ENCODE data around the gene SH2D5. TPM values are rescaled to one million over a fixed set of nuclear protein-coding genes. Genes with fewer than 3 reads are reported as not detected.

SH2D5 gene
- polyA plus RNA-seq, 1 experiment, result 4.9 TPM

GRCh38 chr1:20701847-20702246 lies 30.7 kb downstream of the SH2D5 start:
- H3K27ac ChIP-seq (ENCODE audit: low read depth, low read length), result no peak overlapping the region
- peaks cover 4% of the 10 kb centered on the region; the same call in 1 of the 2 replicates for H3K9me3 ChIP-seq (ENCODE audit: control insufficient read depth, insufficient read depth, low read length)
- no peak for DNase-seq (ENCODE audit: low read depth, low spot score)
- POLR2A ChIA-PET, result interaction anchor here (1.1 kb wide), 1 partner anchor 85 kb away, joined by 3 read pairs; no protein-coding TSS in a partner anchor
- TF ChIP-seq, protein P1, sequence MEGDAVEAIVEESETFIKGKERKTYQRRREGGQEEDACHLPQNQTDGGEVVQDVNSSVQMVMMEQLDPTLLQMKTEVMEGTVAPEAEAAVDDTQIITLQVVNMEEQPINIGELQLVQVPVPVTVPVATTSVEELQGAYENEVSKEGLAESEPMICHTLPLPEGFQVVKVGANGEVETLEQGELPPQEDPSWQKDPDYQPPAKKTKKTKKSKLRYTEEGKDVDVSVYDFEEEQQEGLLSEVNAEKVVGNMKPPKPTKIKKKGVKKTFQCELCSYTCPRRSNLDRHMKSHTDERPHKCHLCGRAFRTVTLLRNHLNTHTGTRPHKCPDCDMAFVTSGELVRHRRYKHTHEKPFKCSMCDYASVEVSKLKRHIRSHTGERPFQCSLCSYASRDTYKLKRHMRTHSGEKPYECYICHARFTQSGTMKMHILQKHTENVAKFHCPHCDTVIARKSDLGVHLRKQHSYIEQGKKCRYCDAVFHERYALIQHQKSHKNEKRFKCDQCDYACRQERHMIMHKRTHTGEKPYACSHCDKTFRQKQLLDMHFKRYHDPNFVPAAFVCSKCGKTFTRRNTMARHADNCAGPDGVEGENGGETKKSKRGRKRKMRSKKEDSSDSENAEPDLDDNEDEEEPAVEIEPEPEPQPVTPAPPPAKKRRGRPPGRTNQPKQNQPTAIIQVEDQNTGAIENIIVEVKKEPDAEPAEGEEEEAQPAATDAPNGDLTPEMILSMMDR (IDR thresholded peaks at IDR 0.05; ENCODE audit: low read depth, low read length), result no peak
- no peaks in the 10 kb centered on the region for H3K27me3 ChIP-seq (ENCODE audit: control insufficient read depth, insufficient read depth, low read length)
- no peak overlapping the region for H3K4me3 ChIP-seq (ENCODE audit: low read depth, low read length)
- CTCF ChIA-PET, result interaction anchor here (0.6 to 1.7 kb wide), 2 partner anchors 87 to 493 kb away, joined by 7 to 8 read pairs; no protein-coding TSS in a partner anchor

- Histone ChIP-seq H3K27me3 (ENCODE audit: control insufficient read depth, insufficient read depth, low read length) (no peaks in the 10 kb centered on the region), H3K27ac (ENCODE audit: low read depth, low read length) (no peak overlapping the region), H3K4me3 (ENCODE audit: low read depth, low read length) (no peak overlapping the region), H3K9me3 (ENCODE audit: control insufficient read depth, insufficient read depth, low read length) (peaks cover 4% of the 10 kb centered on the region; the same call in 1 of the 2 replicates)
- DNase-seq (ENCODE audit: low read depth, low spot score), result no peak
- POLR2A ChIA-PET, result interaction anchor here (1.1 kb wide), 1 partner anchor 85 kb away, joined by 3 read pairs; no protein-coding TSS in a partner anchor
- CTCF ChIA-PET, result interaction anchor here (0.6 to 1.7 kb wide), 4 partner anchors 88 to 494 kb away, joined by 3 to 8 read pairs (median 6); no protein-coding TSS in a partner anchor
- TF ChIP-seq, protein P1 (IDR thresholded peaks at IDR 0.05; ENCODE audit: low read depth, low read length), result no peak
These were observed 31.1 kb downstream of the SH2D5 start for GRCh38 chr1:20701446-20701845.

- no peak for DNase-seq (ENCODE audit: low read depth, low spot score)
- peaks cover 4% of the 10 kb centered on the region; the same call in 1 of the 2 replicates for H3K9me3 ChIP-seq (ENCODE audit: control insufficient read depth, insufficient read depth, low read length)
- CTCF ChIA-PET, result interaction anchor here (0.6 to 1.4 kb wide), 3 partner anchors 10 to 495 kb away, joined by 3 to 4 read pairs (median 3); no protein-coding TSS in a partner anchor
- no peaks in the 10 kb centered on the region for H3K27me3 ChIP-seq (ENCODE audit: control insufficient read depth, insufficient read depth, low read length)
- H3K4me3 ChIP-seq (ENCODE audit: low read depth, low read length), result no peak overlapping the region
- TF ChIP-seq, protein P1 (IDR thresholded peaks at IDR 0.05; ENCODE audit: low read depth, low read length), result no peak
- POLR2A ChIA-PET, result no interaction called here
- no peak overlapping the region for H3K27ac ChIP-seq (ENCODE audit: low read depth, low read length)
These were observed 31.8 kb downstream of the SH2D5 start for GRCh38 chr1:20700636-20701215.

DNA sequence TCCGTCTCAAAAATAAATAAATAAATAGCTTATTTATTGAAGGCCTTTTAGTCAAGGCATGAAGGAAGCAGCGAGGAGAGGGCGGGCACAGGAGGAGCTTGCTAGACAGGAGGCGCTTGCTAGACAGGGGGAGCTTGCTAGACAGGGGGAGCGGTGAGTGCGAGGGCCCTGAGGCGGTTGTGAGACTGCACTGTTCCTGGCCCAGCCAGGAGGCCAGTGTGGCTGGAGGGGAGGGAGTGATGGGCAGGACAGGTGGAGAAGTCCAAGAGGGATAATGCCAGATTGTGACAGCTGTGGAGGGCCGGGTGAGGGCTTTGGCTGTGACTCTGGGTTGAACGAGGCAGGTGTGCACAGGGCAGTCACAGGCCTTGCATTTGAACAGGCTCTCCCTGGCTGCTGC lies 32.9 kb downstream of the SH2D5 start:
- Histone ChIP-seq H3K4me3 (ENCODE audit: low read depth, low read length) (no peak overlapping the region), H3K27me3 (ENCODE audit: control insufficient read depth, insufficient read depth, low read length) (no peaks in the 10 kb centered on the region), H3K9me3 (ENCODE audit: control insufficient read depth, insufficient read depth, low read length) (peaks cover 4% of the 10 kb centered on the region; the same call in 1 of the 2 replicates), H3K27ac (ENCODE audit: low read depth, low read length) (no peak overlapping the region)
- ChIA-PET CTCF (interaction anchor here (1.2 to 5.2 kb wide), 2 partner anchors 11 to 496 kb away, joined by 3 to 94 read pairs; no protein-coding TSS in a partner anchor), POLR2A (no interaction called here)
- DNase-seq (ENCODE audit: low read depth, low spot score), result no peak
- TF ChIP-seq, protein P1 (IDR thresholded peaks at IDR 0.05; ENCODE audit: low read depth, low read length), result no peak
